ENCODE data around the gene C1orf116. TPM values are rescaled to one million over a fixed set of nuclear protein-coding genes. Genes with fewer than 3 reads are reported as not detected.

C1orf116 gene
- total and polyA plus RNA-seq, 10 of the 15 experiments (the other 5 are each of a cell fraction or from before 2014, with no cell fraction given), result 0.01 to 0.08 TPM; not detected in 8

GRCh38 chr1:207020709-207021107 lies 11.8 kb downstream of the C1orf116 start:
- in situ Hi-C loops (cut with MboI), result no loop called here
- TF ChIP-seq CREM (IDR thresholded peaks at IDR 0.05; ENCODE audit: low read depth), result no peak
- TF ChIP-seq CBFB (IDR thresholded peaks at IDR 0.05; ENCODE audit: low read depth), result no peak
- TF ChIP-seq HDAC6 (IDR thresholded peaks at IDR 0.05; ENCODE audit: unreplicated experiment), result no peak
- TF ChIP-seq TARDBP (IDR thresholded peaks at IDR 0.05; ENCODE audit: borderline replicate concordance), result no peak
- no peak for TF ChIP-seq ATF2 (IDR thresholded peaks at IDR 0.05; ENCODE audit: low read length)
- TF ChIP-seq IRF4 (IDR thresholded peaks at IDR 0.05; ENCODE audit: low read depth, low read length), result no peak
- no peak for TF ChIP-seq SIX5 (IDR thresholded peaks at IDR 0.05; ENCODE audit: low read depth, low read length, severe bottlenecking)
- no peak for TF ChIP-seq ZBTB40 (IDR thresholded peaks at IDR 0.05; ENCODE audit: borderline replicate concordance)
- TF ChIP-seq GABPA (IDR thresholded peaks at IDR 0.05; ENCODE audit: low read depth), result no peak
- TF ChIP-seq, protein P1, sequence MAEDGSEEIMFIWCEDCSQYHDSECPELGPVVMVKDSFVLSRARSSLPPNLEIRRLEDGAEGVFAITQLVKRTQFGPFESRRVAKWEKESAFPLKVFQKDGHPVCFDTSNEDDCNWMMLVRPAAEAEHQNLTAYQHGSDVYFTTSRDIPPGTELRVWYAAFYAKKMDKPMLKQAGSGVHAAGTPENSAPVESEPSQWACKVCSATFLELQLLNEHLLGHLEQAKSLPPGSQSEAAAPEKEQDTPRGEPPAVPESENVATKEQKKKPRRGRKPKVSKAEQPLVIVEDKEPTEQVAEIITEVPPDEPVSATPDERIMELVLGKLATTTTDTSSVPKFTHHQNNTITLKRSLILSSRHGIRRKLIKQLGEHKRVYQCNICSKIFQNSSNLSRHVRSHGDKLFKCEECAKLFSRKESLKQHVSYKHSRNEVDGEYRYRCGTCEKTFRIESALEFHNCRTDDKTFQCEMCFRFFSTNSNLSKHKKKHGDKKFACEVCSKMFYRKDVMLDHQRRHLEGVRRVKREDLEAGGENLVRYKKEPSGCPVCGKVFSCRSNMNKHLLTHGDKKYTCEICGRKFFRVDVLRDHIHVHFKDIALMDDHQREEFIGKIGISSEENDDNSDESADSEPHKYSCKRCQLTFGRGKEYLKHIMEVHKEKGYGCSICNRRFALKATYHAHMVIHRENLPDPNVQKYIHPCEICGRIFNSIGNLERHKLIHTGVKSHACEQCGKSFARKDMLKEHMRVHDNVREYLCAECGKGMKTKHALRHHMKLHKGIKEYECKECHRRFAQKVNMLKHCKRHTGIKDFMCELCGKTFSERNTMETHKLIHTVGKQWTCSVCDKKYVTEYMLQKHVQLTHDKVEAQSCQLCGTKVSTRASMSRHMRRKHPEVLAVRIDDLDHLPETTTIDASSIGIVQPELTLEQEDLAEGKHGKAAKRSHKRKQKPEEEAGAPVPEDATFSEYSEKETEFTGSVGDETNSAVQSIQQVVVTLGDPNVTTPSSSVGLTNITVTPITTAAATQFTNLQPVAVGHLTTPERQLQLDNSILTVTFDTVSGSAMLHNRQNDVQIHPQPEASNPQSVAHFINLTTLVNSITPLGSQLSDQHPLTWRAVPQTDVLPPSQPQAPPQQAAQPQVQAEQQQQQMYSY (CRISPR knock-in tag; IDR thresholded peaks at IDR 0.05), result no peak
- TF ChIP-seq CBX3 (IDR thresholded peaks at IDR 0.05; ENCODE audit: borderline replicate concordance, low read depth), result no peak
- no peak for TF ChIP-seq STAT3 (IDR thresholded peaks at IDR 0.05; ENCODE audit: low read depth, low read length)
- TF ChIP-seq, protein P2, sequence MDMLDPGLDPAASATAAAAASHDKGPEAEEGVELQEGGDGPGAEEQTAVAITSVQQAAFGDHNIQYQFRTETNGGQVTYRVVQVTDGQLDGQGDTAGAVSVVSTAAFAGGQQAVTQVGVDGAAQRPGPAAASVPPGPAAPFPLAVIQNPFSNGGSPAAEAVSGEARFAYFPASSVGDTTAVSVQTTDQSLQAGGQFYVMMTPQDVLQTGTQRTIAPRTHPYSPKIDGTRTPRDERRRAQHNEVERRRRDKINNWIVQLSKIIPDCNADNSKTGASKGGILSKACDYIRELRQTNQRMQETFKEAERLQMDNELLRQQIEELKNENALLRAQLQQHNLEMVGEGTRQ (IDR thresholded peaks at IDR 0.05; ENCODE audit: borderline replicate concordance, low read depth, low read length), result no peak
- no peak for TF ChIP-seq ZZZ3 (IDR thresholded peaks at IDR 0.05; ENCODE audit: control insufficient read depth, insufficient read length, low read depth)
- H4K20me1 ChIP-seq (ENCODE audit: control insufficient read depth, insufficient read depth), result no peaks in the 10 kb centered on the region
- ATAC-seq (no peak), DNase-seq (ENCODE audit: low read depth, low spot score) (no peak), FAIRE-seq (no peak)
- peaks cover 0 to 4% of the 10 kb centered on the region in 2 experiments; a peak in 3 of 4 replicates for H3K27me3 ChIP-seq (replicated peaks in 1 of 2; ENCODE audit: control insufficient read depth in 2 of 2, insufficient read depth in 2 of 2, low read length in 1 of 2)
- CTCF ChIA-PET, result interaction anchor here (1.4 kb wide), 1 partner anchor 16 kb away, joined by 5 read pairs; no protein-coding TSS in a partner anchor
- SMC1A ChIA-PET (ENCODE audit: uncharacterized antibody, unreplicated experiment), result no interaction called here
- H3K9ac ChIP-seq (ENCODE audit: control insufficient read depth, insufficient read depth, low read length), result no peak overlapping the region
- H3K27ac ChIP-seq (ENCODE audit: control insufficient read depth, insufficient read depth), result no peak overlapping the region
- no peak overlapping the region for H3K4me2 ChIP-seq (ENCODE audit: control insufficient read depth, insufficient read depth)
- no peak overlapping the region for H3K4me3 ChIP-seq
- POLR2A ChIA-PET, result no interaction called here
- H3K79me2 ChIP-seq (ENCODE audit: control insufficient read depth, insufficient read depth, low read length), result no peaks in the 10 kb centered on the region
- H3K9me3 ChIP-seq (replicated peaks; ENCODE audit: control insufficient read depth, insufficient read depth, low read length), result no peaks in the 10 kb centered on the region
- WGBS (ENCODE audit: insufficient coverage, insufficient replicate concordance, low lambda C conversion rate, missing lambda C conversion rate), result 23% methylated on average over 4 of the region's 4 CpGs
- no peak overlapping the region for H2AFZ ChIP-seq (ENCODE audit: control insufficient read depth, low read depth, low read length)
- intact Hi-C loops (cut with micrococcal nuclease; ENCODE audit: unreplicated experiment), result no loop called here
- no peaks in the 10 kb centered on the region for H3K36me3 ChIP-seq (ENCODE audit: control insufficient read depth in 2 of 2, insufficient read depth in 2 of 2, low read length in 1 of 2)
- BruUV-seq (replicated peaks), result no TSS peak
- no peaks in the 10 kb centered on the region for H3K4me1 ChIP-seq (ENCODE audit: control insufficient read depth, insufficient read depth, low read length)
- RAD21 ChIA-PET (ENCODE audit: unreplicated experiment), result no interaction called here
